Testis (tissue), 3 donors: ENCODE results near the gene GBP1. TPM values are rescaled to one million over a fixed set of nuclear protein-coding genes. Genes with fewer than 3 reads are reported as not detected.
"Not testable (repeated sequence)": the region's sequence is repeated elsewhere in the genome, so short reads cannot be mapped to it uniquely, and the experiment has no call there.

Experiments
- DNase-seq: peaks from one replicate; pipeline ENCODE4 v3.0.0-alpha.2; 2019
- H3K27ac ChIP-seq, 2 donors: fragments of 200-600 bp; sonication (generic); one replicate each; pipeline ENCODE4 v1.5.1; 2019
- H3K27me3 ChIP-seq: fragments of 200-600 bp; sonication (generic); one replicate; pipeline ENCODE4 v1.5.1; 2019
- H3K36me3 ChIP-seq: fragments of 200-600 bp; sonication (generic); one replicate; pipeline ENCODE4 v1.5.1; 2017; ENCODE audit warnings: low read depth; ENCODE audit errors: missing control alignments
- H3K4me1 ChIP-seq: fragments of 200-600 bp; sonication (generic); one replicate; pipeline ENCODE4 v1.5.1; 2019
- H3K4me3 ChIP-seq, 2 donors: fragments of 200-600 bp; sonication (generic); one replicate each; pipeline ENCODE4 v1.5.1; 2017 to 2019
- H3K9me3 ChIP-seq: fragments of 200-600 bp; sonication (generic); one replicate; pipeline ENCODE4 v1.5.1; 2017
- CTCF ChIP-seq, 3 experiments: fragments of 450-650 bp in 2 of 3; fragments of 200-600 bp in 1 of 3; sonication (generic) in 1 of 3; IDR thresholded peaks; one replicate each; pipeline ENCODE4 v1.5.1; 2016 to 2019; ENCODE audit warnings: antibody characterized with exemption in 3 of 3, mild to moderate bottlenecking in 2 of 3, moderate library complexity in 1 of 3
- POLR2A ChIP-seq: fragments of 450-650 bp; IDR thresholded peaks from one replicate; pipeline ENCODE4 v1.6.1; 2017; ENCODE audit warnings: antibody characterized with exemption, mild to moderate bottlenecking, moderate library complexity
- WGBS, 2 donors: methylation state at CpG; one replicate each; pipeline ENCODE4 v1.1.5; 2018; 5-methylcytosine and 5-hydroxymethylcytosine counted together
- intact Hi-C: fragments of 100-400 bp; cut with DNase I; formaldehyde crosslinking; loops from one replicate; pipeline ENCODE4 v1.15.1; 2023; ENCODE audit warnings: low total_unique reads
- polyA plus RNA-seq: library from polyadenylated mRNA; stranded (reverse); fragments of 350-450 nt; fragmentation: Illumina TruSeq; extraction: RNeasy Lipid Tissue Mini Kit (QIAGEN cat#74804); gene quantifications from one replicate; pipeline ENCODE4 v1.2.3, GENCODE V29; 2014; ENCODE audit warnings: low read depth, low replicate concordance; ENCODE audit not compliant: insufficient read depth
- total RNA-seq, 2 donors: library from RNA; depleted of rRNA; stranded (reverse); fragments of >200 nt; gene quantifications; one replicate each; pipeline ENCODE4 v1.2.3, GENCODE V29; 2016

GBP1 gene
- total and polyA plus RNA-seq, 3 donors from 2014 or later, result 11.3 to 21.5 (median 19.1) TPM

- Histone ChIP-seq H3K27ac (no peak overlapping the region), H3K4me3 (no peak overlapping the region), H3K36me3 (no peaks in the 10 kb centered on the region), H3K9me3 (no peaks in the 10 kb centered on the region), H3K27me3 (no peaks in the 10 kb centered on the region), H3K4me1 (peaks cover 7% of the 10 kb centered on the region)
- no peak for TF ChIP-seq POLR2A
- no peak for TF ChIP-seq CTCF (IDR thresholded peaks at IDR 0.05)
- DNase-seq, result no peak
- intact Hi-C loops, result no loop called here
- WGBS, 2 donors, result 91 to 92% methylated on average over 3 of the region's 3 CpGs
Measured at GRCh38 chr1:89025928-89026327, 39.1 kb downstream of the GBP1 start.

- H3K4me1 ChIP-seq, result peaks cover 7% of the 10 kb centered on the region
- TF ChIP-seq POLR2A, result no peak
- TF ChIP-seq CTCF (IDR thresholded peaks at IDR 0.05), result no peak
- intact Hi-C loops, result no loop called here
- DNase-seq, result no peak
- no peaks in the 10 kb centered on the region for H3K36me3 ChIP-seq
- peak overlapping the region in 1 of 2 donors; percentile 46 for H3K4me3 ChIP-seq
- H3K27me3 ChIP-seq, result no peaks in the 10 kb centered on the region
- no peaks in the 10 kb centered on the region for H3K9me3 ChIP-seq
- H3K27ac ChIP-seq, result peak overlapping the region; percentile 75 to 87
Measured at GRCh38 chr1:89023026-89023425, 42.0 kb downstream of the GBP1 start.

DNA sequence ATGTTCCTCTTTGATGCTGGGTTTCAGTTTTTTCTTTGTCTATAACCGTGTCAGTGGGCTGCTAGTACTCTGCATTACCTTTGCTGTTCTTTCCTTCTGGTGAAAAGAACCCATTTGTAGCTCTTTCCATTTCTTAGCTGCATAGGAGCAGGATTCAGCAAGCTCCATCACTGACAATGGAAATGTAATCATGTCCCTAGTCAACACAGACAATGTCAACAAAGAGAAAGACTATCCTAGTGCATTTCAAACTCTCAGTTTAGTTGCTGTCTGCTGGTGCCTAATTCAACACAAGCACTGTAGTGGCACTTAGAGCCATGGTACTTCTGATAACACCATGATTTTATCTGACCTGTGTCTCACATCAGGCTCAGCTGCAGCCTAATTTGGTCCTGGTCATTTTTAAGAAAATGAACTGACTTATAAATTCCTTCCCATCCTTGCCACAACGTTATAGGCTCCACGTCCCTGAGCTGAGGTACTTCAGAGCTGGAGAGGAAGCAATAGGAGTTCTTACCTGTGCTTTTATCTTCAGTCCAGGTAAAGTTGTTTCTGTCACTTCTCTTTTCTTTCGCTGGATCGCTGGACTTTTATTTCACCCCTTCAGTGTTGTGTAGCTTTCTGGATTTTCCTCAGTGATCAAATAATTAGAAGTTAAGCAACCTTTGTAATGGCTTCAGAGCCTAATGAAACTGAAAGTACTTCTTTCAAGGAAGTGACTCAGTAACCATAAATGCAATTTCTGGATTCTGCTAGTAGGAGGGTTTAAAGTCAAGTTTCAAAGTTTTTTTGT is 42.6 kb downstream of the GBP1 start, which contains the start of gene GBP3:
GBP3 (minus strand) TSS at position 700 of the 793 bp plus-strand sequence. CDS start 2,145 bp downstream, outside the sequence.
- Histone ChIP-seq H3K27ac (peak within 1 kb of the TSS; percentile 75 to 87), H3K4me1 (peaks cover 7% of the 10 kb centered on the region), H3K36me3 (no peaks in the 10 kb centered on the region), H3K27me3 (no peaks in the 10 kb centered on the region), H3K9me3 (no peaks in the 10 kb centered on the region), H3K4me3 (peak within 1 kb of the TSS; percentile 35 to 46)
- DNase-seq, result no peak
- 17 to 24% methylated on average over 5 of the region's 5 CpGs for WGBS, 2 donors
- intact Hi-C loops, result no loop called here
- TF ChIP-seq POLR2A, result no peak
- no peak for TF ChIP-seq CTCF (IDR thresholded peaks at IDR 0.05)

GRCh38 chr1:89018318-89018717 is 46.7 kb downstream of the GBP1 start:
- H3K4me3 ChIP-seq, H3K9me3 ChIP-seq, intact Hi-C loops, H3K4me1 ChIP-seq, H3K27ac ChIP-seq, H3K36me3 ChIP-seq, DNase-seq, H3K27me3 ChIP-seq: not testable (repeated sequence)
- 74 to 83% methylated on average over 3 of the region's 3 CpGs for WGBS, 2 donors

DNA sequence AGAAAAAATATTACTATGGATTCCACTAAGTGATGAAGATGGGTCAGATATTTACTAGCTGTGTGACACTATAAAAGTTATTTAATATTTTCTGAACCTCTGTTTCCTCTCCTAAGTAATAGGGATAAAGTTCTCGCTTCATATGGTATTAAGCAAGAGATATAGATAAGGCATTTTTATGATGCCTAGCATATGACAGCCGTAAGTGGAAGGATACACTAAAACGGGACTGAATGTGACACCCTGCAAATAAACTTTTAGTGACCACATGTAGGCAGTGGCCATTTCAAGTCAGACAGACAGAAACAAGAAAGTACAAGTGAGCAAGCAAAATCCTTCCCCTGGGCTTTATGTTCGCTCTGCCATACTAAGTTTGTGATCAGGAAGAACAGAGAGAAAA is 56.5 kb downstream of the GBP1 start:
- Histone ChIP-seq H3K4me3 (no peak overlapping the region), H3K4me1 (no peaks in the 10 kb centered on the region), H3K27me3 (no peaks in the 10 kb centered on the region), H3K36me3 (no peaks in the 10 kb centered on the region), H3K9me3 (no peaks in the 10 kb centered on the region), H3K27ac (no peak overlapping the region)
- DNase-seq, result no peak
- WGBS, 2 donors, result 88 to 91% methylated on average over 4 of the region's 4 CpGs
- intact Hi-C loops, result no loop called here
- TF ChIP-seq POLR2A (no peak), CTCF (IDR thresholded peaks at IDR 0.05) (no peak)
